SK-N-SH treated with all-trans-retinoic acid at 6 μM for 48 hours (cell line): ENCODE results near the gene GRID2IP.

Experiments
- ATAC-seq: fragments of 200-7000 bp; cut with Tn5 transposase; 3 replicates; pipeline ENCODE4 v1.9.1; 2020; ENCODE audit warnings: mild to moderate bottlenecking, moderate library complexity
- ARNTL ChIP-seq: fragments of 450-650 bp; formaldehyde crosslinking; IDR thresholded peaks from 2 replicates; pipeline ENCODE4 v1.5.0; 2020; ENCODE audit warnings: low read depth, mild to moderate bottlenecking, moderate library complexity, borderline replicate concordance
- BACH2 ChIP-seq: fragments of 250-450 bp; sonication (Bioruptor Pico); IDR thresholded peaks from 2 replicates; pipeline ENCODE4 v1.9.0; 2021; ENCODE audit warnings: mild to moderate bottlenecking, borderline replicate concordance
- CSDC2 ChIP-seq: fragments of 250-450 bp; sonication (Bioruptor Pico); IDR thresholded peaks from 2 replicates; pipeline ENCODE4 v1.5.0; 2020; ENCODE audit warnings: mild to moderate bottlenecking, moderate library complexity
- ESRRG ChIP-seq: fragments of 250-450 bp; sonication (Bioruptor Pico); IDR thresholded peaks from 2 replicates; pipeline ENCODE4 v1.6.1; 2021; ENCODE audit warnings: mild to moderate bottlenecking
- GLIS3 ChIP-seq: fragments of 250-450 bp; sonication (Bioruptor Pico); IDR thresholded peaks from 2 replicates; pipeline ENCODE4 v1.5.0; 2020; ENCODE audit warnings: mild to moderate bottlenecking, moderate library complexity
- ISL1 ChIP-seq: fragments of 250-450 bp; sonication (Bioruptor Pico); IDR thresholded peaks from 2 replicates; pipeline ENCODE4 v2.1.2; 2022; ENCODE audit warnings: mild to moderate bottlenecking, moderate library complexity
- OSR1 ChIP-seq: fragments of 250-450 bp; sonication (Bioruptor Pico); IDR thresholded peaks from 2 replicates; pipeline ENCODE4 v1.8.0; 2022; ENCODE audit warnings: moderate library complexity, mild to moderate bottlenecking, inconsistent platforms
- PPARA ChIP-seq: fragments of 250-450 bp; sonication (Bioruptor Pico); IDR thresholded peaks from 2 replicates; pipeline ENCODE4 v1.5.0; 2020; ENCODE audit warnings: mild to moderate bottlenecking, borderline replicate concordance
- RARB ChIP-seq: fragments of 250-450 bp; sonication (Bioruptor Pico); IDR thresholded peaks from 2 replicates; pipeline ENCODE4 v1.8.0; 2021; ENCODE audit warnings: mild to moderate bottlenecking, moderate library complexity
- SNAI2 ChIP-seq: fragments of 250-450 bp; sonication (Bioruptor Pico); IDR thresholded peaks from 2 replicates; pipeline ENCODE4 v1.5.0; 2020; ENCODE audit warnings: mild to moderate bottlenecking, moderate library complexity
- TOX ChIP-seq: fragments of 250-450 bp; sonication (Bioruptor Pico); IDR thresholded peaks from 2 replicates; pipeline ENCODE4 v1.8.0; 2021; ENCODE audit warnings: mild to moderate bottlenecking, moderate library complexity, borderline replicate concordance
- ZC3H10 ChIP-seq: fragments of 250-450 bp; sonication (Bioruptor Pico); IDR thresholded peaks from 2 replicates; pipeline ENCODE4 v1.5.1; 2021; ENCODE audit warnings: mild to moderate bottlenecking, moderate library complexity
- ZFP3 ChIP-seq: fragments of 250-450 bp; sonication (Bioruptor Pico); IDR thresholded peaks from 2 replicates; pipeline ENCODE4 v1.5.0; 2020; ENCODE audit warnings: mild to moderate bottlenecking, moderate library complexity
- ZFP30 ChIP-seq: fragments of 450-650 bp; formaldehyde crosslinking; IDR thresholded peaks from 2 replicates; pipeline ENCODE4 v1.5.0; 2022; ENCODE audit warnings: mild to moderate bottlenecking, moderate library complexity
- ZNF565 ChIP-seq: fragments of 450-650 bp; formaldehyde crosslinking; conservative IDR thresholded peaks from 2 replicates; pipeline ENCODE4 v1.5.0; 2020; ENCODE audit warnings: low read depth, mild to moderate bottlenecking, moderate library complexity
- ZNF70 ChIP-seq: fragments of 450-650 bp; formaldehyde crosslinking; IDR thresholded peaks from 2 replicates; pipeline ENCODE4 v1.5.0; 2020; ENCODE audit warnings: mild to moderate bottlenecking, moderate library complexity
- ZNF8 ChIP-seq: fragments of 450-650 bp; formaldehyde crosslinking; IDR thresholded peaks from 2 replicates; pipeline ENCODE4 v1.5.0; 2020; ENCODE audit warnings: mild to moderate bottlenecking, moderate library complexity
- TF ChIP-seq, protein P1 (sequence below): fragments of 250-450 bp; sonication (Bioruptor Pico); IDR thresholded peaks from 2 replicates; pipeline ENCODE4 v1.5.1; 2020; ENCODE audit warnings: low read depth, mild to moderate bottlenecking, moderate library complexity
- TF ChIP-seq, protein P2 (sequence below): fragments of 250-450 bp; sonication (Bioruptor Pico); IDR thresholded peaks from 2 replicates; pipeline ENCODE4 v1.5.1; 2021; ENCODE audit warnings: mild to moderate bottlenecking, moderate library complexity
- TF ChIP-seq, protein P3 (sequence below): fragments of 250-450 bp; sonication (Bioruptor Pico); IDR thresholded peaks from 2 replicates; pipeline ENCODE4 v1.8.0; 2020; ENCODE audit warnings: mild to moderate bottlenecking, moderate library complexity, borderline replicate concordance
- TF ChIP-seq, protein P4 (sequence below): fragments of 250-450 bp; sonication (Bioruptor Pico); IDR thresholded peaks from 2 replicates; pipeline ENCODE4 v1.8.0; 2021; ENCODE audit warnings: low read depth, mild to moderate bottlenecking, moderate library complexity, borderline replicate concordance
- TF ChIP-seq, protein P5 (sequence below): fragments of 250-450 bp; sonication (Bioruptor Pico); IDR thresholded peaks from 2 replicates; pipeline ENCODE4 v1.5.0; 2020; ENCODE audit warnings: mild to moderate bottlenecking, moderate library complexity

Gene GRID2IP

DNA sequence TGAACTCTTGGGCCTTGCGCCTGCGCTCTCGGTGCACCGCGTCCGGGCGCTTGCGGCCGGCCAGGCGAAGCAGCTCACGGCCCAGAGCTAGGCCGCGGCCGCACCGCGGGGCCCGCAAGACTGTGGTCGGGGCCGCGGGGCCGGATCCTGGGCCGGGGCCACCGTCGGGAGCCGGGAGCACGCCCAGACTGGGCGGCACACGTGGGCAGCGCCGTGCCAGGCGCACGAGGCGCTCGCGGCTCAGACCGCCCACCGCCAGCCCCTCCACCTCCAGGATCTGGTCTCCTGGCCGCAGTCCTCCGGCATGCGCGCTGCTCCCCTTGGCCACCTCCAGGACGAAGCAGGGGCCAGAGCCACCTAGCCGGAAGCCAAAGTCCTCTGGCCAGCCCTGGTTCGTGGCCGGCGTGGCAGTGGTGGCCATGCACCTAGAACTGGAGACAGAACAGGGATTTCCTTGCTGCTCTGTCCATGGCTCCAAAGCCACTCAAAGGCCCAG lies at the start of gene GRID2IP:
GRID2IP (minus strand) TSS at position 446 of the 496 bp plus-strand sequence; CDS start at position 421, 25 bp downstream.
- no peak for TF ChIP-seq ZNF565
- no peak for TF ChIP-seq CSDC2 (CRISPR knock-in tag)
- TF ChIP-seq, protein P1, sequence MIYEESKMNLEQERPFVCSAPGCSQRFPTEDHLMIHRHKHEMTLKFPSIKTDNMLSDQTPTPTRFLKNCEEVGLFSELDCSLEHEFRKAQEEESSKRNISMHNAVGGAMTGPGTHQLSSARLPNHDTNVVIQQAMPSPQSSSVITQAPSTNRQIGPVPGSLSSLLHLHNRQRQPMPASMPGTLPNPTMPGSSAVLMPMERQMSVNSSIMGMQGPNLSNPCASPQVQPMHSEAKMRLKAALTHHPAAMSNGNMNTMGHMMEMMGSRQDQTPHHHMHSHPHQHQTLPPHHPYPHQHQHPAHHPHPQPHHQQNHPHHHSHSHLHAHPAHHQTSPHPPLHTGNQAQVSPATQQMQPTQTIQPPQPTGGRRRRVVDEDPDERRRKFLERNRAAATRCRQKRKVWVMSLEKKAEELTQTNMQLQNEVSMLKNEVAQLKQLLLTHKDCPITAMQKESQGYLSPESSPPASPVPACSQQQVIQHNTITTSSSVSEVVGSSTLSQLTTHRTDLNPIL: no peak
- TF ChIP-seq ISL1 (CRISPR knock-in tag): no peak
- TF ChIP-seq ESRRG (CRISPR knock-in tag): no peak
- TF ChIP-seq ZC3H10 (CRISPR knock-in tag): no peak
- TF ChIP-seq, protein P2, sequence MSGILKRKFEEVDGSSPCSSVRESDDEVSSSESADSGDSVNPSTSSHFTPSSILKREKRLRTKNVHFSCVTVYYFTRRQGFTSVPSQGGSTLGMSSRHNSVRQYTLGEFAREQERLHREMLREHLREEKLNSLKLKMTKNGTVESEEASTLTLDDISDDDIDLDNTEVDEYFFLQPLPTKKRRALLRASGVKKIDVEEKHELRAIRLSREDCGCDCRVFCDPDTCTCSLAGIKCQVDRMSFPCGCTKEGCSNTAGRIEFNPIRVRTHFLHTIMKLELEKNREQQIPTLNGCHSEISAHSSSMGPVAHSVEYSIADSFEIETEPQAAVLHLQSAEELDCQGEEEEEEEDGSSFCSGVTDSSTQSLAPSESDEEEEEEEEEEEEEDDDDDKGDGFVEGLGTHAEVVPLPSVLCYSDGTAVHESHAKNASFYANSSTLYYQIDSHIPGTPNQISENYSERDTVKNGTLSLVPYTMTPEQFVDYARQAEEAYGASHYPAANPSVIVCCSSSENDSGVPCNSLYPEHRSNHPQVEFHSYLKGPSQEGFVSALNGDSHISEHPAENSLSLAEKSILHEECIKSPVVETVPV (CRISPR knock-in tag): no peak
- TF ChIP-seq ARNTL (CRISPR knock-in tag): no peak
- no peak for TF ChIP-seq BACH2
- TF ChIP-seq, protein P3, sequence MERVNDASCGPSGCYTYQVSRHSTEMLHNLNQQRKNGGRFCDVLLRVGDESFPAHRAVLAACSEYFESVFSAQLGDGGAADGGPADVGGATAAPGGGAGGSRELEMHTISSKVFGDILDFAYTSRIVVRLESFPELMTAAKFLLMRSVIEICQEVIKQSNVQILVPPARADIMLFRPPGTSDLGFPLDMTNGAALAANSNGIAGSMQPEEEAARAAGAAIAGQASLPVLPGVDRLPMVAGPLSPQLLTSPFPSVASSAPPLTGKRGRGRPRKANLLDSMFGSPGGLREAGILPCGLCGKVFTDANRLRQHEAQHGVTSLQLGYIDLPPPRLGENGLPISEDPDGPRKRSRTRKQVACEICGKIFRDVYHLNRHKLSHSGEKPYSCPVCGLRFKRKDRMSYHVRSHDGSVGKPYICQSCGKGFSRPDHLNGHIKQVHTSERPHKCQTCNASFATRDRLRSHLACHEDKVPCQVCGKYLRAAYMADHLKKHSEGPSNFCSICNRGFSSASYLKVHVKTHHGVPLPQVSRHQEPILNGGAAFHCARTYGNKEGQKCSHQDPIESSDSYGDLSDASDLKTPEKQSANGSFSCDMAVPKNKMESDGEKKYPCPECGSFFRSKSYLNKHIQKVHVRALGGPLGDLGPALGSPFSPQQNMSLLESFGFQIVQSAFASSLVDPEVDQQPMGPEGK (CRISPR knock-in tag): no peak
- TF ChIP-seq, protein P4, sequence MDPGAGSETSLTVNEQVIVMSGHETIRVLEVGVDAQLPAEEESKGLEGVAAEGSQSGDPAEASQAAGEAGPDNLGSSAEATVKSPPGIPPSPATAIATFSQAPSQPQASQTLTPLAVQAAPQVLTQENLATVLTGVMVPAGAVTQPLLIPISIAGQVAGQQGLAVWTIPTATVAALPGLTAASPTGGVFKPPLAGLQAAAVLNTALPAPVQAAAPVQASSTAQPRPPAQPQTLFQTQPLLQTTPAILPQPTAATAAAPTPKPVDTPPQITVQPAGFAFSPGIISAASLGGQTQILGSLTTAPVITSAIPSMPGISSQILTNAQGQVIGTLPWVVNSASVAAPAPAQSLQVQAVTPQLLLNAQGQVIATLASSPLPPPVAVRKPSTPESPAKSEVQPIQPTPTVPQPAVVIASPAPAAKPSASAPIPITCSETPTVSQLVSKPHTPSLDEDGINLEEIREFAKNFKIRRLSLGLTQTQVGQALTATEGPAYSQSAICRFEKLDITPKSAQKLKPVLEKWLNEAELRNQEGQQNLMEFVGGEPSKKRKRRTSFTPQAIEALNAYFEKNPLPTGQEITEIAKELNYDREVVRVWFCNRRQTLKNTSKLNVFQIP (CRISPR knock-in tag): no peak
- no peak for TF ChIP-seq OSR1 (CRISPR knock-in tag)
- TF ChIP-seq SNAI2 (CRISPR knock-in tag): no peak
- TF ChIP-seq PPARA: no peak
- TF ChIP-seq ZFP3 (CRISPR knock-in tag): no peak
- no peak for TF ChIP-seq ZFP30 (CRISPR knock-in tag)
- no peak for ATAC-seq

DNA sequence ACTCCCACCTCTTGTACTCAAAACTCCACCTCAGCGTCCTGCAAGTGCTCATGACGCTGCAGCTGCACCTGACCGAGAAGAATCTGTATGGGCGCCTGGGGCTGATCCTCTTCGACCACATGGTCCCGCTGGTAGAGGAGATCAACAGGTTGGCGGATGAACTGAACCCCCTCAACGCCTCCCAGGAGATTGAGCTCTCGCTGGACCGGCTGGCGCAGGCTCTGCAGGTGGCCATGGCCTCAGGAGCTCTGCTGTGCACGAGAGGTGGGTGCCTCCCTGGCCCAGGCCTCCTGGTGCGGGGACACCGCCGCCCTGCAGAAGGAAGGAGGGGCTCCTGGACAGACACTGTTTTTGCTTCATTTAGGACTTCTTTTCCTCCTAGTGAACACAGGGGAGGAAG lies 48.8 kb upstream of the GRID2IP start:
- TF ChIP-seq, protein P5, sequence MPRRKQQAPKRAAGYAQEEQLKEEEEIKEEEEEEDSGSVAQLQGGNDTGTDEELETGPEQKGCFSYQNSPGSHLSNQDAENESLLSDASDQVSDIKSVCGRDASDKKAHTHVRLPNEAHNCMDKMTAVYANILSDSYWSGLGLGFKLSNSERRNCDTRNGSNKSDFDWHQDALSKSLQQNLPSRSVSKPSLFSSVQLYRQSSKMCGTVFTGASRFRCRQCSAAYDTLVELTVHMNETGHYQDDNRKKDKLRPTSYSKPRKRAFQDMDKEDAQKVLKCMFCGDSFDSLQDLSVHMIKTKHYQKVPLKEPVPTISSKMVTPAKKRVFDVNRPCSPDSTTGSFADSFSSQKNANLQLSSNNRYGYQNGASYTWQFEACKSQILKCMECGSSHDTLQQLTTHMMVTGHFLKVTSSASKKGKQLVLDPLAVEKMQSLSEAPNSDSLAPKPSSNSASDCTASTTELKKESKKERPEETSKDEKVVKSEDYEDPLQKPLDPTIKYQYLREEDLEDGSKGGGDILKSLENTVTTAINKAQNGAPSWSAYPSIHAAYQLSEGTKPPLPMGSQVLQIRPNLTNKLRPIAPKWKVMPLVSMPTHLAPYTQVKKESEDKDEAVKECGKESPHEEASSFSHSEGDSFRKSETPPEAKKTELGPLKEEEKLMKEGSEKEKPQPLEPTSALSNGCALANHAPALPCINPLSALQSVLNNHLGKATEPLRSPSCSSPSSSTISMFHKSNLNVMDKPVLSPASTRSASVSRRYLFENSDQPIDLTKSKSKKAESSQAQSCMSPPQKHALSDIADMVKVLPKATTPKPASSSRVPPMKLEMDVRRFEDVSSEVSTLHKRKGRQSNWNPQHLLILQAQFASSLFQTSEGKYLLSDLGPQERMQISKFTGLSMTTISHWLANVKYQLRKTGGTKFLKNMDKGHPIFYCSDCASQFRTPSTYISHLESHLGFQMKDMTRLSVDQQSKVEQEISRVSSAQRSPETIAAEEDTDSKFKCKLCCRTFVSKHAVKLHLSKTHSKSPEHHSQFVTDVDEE: no peak
- TF ChIP-seq ARNTL (CRISPR knock-in tag) (no peak), ISL1 (CRISPR knock-in tag) (no peak), GLIS3 (CRISPR knock-in tag) (no peak), PPARA (no peak), TOX (CRISPR knock-in tag) (no peak)
- ATAC-seq: no peak

DNA sequence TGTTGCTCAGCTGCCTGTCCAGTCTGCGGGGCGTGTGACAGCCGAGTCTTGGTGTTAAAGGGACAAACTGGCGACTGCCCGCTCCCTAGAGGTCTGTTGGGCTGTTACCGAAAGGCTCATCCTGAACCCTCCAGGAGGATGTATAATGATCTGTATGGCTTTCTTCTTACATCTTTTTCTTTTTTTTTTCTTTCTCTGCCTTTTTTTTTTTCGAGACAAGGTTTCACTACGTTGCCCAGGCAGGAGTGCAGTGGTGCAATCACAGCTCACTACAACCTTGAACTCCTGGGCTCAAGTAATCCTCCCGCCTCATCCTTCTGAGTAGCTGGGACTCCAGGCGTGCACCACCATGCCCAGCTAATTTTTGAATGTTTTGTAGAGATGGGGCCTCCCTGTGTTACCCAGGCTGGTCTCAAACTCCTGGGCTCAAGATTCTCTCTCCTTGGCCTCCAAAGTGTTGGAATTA lies 39.4 kb upstream of the GRID2IP start:
- peak; percentile 74 for ATAC-seq
- TF ChIP-seq ZNF565 (no peak), ZNF8 (CRISPR knock-in tag) (no peak), ZFP3 (CRISPR knock-in tag) (no peak), ESRRG (CRISPR knock-in tag) (no peak), ZFP30 (CRISPR knock-in tag) (no peak), GLIS3 (CRISPR knock-in tag) (no peak), ZNF70 (CRISPR knock-in tag) (no peak), RARB (CRISPR knock-in tag) (no peak), ISL1 (CRISPR knock-in tag) (no peak)
- TF ChIP-seq, protein P2 (CRISPR knock-in tag): no peak
- TF ChIP-seq, protein P1: no peak
- TF ChIP-seq, protein P3 (CRISPR knock-in tag): no peak
